GM19025 (cell line): ENCODE results near the gene ZNF529.

Experiments used
- ATAC-seq: cut with Tn5 transposase; IDR thresholded peaks from one replicate; pipeline ENCODE4 v1.9.1; 2021; ENCODE audit warnings: mild to moderate bottlenecking, low read depth, moderate library complexity; ENCODE audit not compliant: unreplicated experiment

ZNF529 gene

GRCh38 chr19:36514012-36514612, 59.0 kb downstream of the ZNF529 start:
- ATAC-seq, result no peak

- ATAC-seq, result no peak
Measured at GRCh38 chr19:36508325-36508724, 64.8 kb downstream of the ZNF529 start.

DNA sequence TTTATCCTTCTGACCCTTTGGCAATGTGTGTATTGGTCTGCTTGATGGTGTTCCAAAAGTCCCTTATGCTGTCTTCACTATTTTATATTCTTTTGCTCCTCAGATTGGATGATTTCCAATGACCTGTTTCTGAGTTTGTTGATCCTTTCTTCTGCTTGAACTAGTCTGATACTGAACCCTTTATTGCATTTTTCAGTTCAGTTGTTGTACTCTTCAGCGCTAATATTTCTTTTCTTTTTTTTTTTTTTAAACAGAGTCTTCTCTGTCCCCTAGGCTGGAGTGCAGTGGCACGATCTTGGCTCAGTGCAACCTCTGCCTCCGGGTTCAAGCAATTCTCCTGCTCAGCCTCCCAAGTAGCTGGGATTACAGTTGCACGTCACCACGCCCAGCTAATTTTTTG, 71.1 kb downstream of the ZNF529 start:
- no peak for ATAC-seq

- ATAC-seq, result no peak
Measured at GRCh38 chr19:36497001-36497400, 76.1 kb downstream of the ZNF529 start.
